HG03139 (cell line): ENCODE measurements around the gene MTM1.

Source experiments
- ATAC-seq: cut with Tn5 transposase; IDR thresholded peaks from one replicate; pipeline ENCODE4 v1.9.1; 2021; ENCODE audit not compliant: unreplicated experiment

The MTM1 gene

DNA sequence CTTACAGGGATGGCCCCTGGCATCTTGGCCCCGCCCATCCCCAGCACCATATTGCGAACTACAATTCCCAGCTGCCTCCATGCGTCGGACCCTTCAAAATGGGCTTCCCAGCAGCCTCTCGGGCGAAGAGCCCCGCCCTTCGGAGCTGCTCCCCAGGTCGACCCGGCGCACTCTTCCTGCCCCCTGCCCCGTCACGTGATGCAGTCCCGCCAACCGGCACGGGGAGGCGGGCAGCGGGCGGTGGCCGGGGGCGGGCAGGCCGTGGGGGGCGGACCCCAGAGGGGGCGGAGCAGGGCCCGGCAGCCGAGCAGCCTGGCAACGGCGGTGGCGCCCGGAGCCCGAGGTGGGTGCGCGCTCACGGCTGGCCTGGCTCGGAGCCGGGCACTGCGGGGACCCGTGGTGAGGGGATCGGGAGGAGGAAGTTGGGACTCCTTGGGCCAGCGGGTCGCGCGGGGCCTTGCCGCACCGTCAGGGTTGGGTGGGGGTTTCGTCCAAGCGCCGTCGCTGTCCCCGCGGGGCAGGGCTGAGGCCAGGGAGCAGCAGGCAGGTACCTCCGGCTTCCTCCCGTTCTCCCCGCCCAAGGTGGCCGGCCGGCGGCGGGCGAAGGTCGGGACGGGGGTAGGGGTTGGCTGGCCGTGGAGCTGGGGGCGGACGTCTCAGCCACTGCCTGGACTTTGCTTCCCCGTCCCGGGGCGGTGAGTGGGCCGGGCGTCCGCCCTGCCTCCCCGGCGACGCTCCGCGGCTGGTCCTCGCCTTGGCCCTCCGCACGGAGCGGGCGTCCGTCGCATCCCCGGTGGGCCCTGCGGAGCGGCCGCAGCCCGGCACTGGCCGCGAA lies at the start of gene MTM1:
TSS of gene MTM1 (plus strand) at position 302 of the 835 bp plus-strand sequence. CDS start 23,994 bp downstream, outside the sequence.
- ATAC-seq = peak; percentile 94

DNA sequence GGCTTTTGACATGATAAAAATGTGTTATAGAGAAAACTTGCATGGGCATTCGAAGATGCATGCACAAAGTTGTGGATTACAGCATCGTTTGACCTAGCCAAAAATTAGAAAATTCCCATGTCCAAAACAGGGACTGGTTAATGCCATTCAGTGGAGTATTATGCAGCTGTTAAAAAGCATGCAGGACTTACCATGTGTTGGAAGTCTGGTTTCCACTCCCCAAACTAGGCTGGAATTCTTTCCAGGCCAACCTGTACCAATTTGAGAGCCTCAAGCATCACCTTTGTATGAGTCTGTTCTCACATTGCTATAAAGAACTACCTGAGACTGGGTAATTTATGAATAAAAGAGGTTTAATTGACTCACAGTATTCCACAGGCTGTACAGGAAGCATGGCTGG lies 45.9 kb upstream of the MTM1 start:
- ATAC-seq = no peak

DNA sequence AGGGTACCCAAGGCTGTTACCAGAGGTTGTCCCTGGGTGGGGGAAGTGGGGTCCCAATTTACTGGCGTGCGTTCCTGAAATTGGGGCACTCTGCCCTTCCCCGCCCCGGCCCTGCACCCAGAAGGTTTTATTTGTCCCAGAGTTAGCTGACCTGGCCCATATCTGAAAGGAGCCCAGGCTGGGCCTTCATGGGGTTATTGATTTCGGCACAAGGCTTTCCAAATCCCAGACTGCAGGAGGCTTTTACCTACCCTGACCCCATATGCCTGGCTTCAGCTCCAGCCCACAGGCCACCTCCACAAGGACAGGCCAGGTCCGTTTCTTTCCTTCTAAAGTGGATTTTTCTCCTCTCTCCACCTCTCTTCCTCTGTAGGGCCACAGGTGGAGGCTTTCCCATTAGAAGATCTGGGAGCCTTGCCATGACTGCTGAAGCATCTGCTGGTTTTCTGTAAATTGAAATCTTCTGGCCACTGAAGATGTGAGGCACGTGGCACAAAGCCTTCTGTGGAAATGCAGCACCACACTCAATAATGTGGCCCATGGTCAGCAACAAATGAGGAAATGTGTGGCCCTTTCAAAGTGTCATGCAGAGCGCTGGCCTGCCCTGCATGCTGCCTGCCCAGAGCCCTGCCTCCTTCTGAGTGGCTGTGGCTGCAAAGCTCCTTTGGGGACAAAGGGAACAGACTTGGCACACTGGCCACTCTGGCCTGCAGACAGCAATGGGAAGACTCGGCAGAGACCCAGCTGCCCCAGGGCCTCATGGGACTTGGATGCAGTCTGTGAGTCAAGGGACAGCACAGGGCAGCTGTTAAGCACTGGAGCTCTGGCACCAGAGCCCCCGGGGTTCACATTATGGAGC lies 43.1 kb upstream of the MTM1 start:
- no peak for ATAC-seq

DNA sequence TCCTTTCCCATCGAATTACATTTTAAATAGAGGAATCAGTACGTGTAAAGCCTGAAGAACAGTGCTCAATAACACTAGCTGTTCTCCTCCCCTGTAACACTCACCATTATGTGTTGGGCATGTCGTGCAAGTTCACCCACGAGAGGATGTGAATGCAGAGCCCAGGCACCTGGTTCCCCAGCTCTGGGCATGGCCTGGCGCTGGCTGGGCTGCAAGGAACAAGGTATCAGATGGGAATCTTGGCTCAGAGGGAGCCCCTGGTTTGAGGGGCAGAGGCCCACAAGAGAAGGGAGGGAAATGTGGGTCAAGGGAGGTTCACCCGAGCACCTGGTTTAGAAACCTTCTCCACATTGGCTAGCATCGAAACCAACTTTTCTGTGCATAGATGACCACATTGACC lies 41.7 kb upstream of the MTM1 start:
- no peak for ATAC-seq

- ATAC-seq = no peak
Observed at GRCh38 chrX:150527108-150527507, 41.3 kb upstream of the MTM1 start.

GRCh38 chrX:150529587-150529986 lies 38.8 kb upstream of the MTM1 start:
- no peak for ATAC-seq

GRCh38 chrX:150530821-150531220 lies 37.6 kb upstream of the MTM1 start:
- no peak for ATAC-seq

DNA sequence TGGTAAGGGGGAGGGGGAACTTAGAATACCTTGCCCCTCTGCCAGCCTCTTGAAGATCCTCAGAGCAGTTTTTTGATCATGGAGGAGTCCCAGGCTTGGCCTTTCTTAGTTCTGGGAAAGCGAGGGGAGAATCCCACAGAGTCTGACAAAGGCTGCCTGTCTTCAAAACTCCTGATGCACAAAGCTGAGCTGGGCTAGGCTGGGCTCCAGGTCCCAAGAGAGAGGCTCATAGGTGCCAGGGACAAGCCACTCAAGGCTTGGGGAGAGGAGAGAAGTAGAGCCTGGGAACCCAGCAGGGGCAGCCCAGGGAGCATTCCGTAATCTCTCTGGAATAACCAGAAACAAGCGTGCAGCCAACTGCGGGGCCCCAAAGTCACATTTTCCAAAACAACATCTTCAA lies 37.0 kb upstream of the MTM1 start:
- no peak for ATAC-seq

DNA sequence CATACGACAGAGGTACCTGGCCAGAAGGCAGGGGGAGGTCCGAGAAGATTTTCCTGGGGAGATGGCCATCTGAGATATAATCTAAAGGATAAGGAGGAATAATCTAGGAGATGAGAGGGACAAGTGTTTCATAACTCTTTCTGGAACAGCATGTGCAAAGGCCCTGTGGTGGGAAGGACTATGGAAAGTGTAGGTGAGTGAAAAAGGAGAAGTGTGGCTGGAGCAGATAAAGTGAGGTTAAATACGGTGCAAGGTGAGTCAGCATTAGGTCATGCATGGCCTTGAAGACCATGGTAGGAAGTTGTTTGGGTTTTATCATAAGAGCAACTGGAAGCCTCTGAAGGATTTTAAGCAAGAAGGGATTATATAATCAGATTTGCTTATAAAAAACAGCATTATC lies 34.6 kb upstream of the MTM1 start:
- ATAC-seq = no peak

DNA sequence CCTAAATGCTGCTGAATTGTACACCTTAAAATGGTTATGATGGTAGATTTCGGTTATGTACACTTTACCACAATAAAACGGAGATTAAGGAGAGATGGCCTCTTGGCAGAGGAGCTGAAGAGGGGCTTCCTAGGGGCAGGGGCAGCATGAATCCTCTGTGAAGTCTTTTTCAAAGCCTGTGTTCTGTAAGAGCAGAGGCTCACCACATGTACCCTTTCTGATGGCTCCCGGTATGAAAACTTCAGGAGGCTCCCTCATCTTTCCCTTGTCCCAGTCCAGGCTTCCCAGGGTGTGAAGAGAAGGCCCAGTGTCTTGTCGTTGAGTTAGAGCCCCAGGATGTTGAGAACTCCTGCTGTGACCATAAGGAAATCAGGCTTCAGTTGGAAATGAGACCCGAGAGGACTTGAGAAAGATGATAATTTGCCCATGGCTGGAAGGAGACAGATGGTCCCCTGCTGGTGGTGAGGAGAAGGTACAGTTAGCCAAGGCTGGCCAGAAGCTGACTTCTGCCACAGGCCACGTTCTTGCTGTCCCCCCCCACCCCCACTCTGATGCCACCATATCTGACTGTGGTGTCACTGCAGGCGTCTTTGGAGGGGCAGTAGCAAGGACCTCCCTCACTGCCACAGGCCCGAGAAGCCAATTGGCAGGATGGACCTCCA lies 31.8 kb upstream of the MTM1 start:
- no peak for ATAC-seq

DNA sequence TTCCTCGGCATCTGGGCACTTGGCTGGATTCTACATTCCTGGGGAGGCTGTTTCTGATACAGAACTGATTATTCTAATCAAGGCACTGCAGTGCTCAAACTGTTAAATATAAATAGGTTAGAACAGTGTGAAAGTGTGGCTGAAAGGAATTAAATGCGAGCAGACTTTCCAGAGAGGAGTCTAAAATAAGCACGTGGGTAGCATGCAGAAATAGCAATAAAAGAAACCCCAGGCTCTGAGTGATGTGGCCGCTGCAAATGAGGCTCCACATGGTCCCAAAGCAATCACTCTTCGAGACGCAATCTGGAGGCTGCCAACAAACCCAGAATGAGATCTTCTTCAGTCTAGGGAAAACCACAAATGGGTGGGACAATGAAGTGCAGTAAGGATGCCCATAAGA lies 30.6 kb upstream of the MTM1 start:
- ATAC-seq = no peak

- no peak for ATAC-seq
Observed at GRCh38 chrX:150540965-150541364, 27.5 kb upstream of the MTM1 start.

DNA sequence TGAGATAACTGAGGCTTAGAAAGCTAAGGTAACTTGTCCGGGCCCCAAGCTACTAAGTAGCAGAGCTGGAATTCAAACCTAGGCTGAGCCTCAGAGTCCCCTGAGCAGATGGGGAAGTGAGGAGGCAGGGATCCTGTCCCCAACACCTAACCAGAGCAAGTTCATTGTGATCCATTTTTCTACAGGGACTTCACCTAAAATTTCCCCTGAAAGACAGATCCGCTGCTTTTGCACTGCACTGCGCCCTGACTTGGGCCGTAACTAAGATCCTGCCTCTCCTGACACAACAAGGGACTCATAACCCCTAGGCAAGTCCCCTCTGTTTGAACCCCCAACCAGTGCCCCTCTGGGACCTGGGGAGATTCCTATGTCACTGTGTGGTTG lies 25.6 kb upstream of the MTM1 start:
- peak; percentile 11 for ATAC-seq

DNA sequence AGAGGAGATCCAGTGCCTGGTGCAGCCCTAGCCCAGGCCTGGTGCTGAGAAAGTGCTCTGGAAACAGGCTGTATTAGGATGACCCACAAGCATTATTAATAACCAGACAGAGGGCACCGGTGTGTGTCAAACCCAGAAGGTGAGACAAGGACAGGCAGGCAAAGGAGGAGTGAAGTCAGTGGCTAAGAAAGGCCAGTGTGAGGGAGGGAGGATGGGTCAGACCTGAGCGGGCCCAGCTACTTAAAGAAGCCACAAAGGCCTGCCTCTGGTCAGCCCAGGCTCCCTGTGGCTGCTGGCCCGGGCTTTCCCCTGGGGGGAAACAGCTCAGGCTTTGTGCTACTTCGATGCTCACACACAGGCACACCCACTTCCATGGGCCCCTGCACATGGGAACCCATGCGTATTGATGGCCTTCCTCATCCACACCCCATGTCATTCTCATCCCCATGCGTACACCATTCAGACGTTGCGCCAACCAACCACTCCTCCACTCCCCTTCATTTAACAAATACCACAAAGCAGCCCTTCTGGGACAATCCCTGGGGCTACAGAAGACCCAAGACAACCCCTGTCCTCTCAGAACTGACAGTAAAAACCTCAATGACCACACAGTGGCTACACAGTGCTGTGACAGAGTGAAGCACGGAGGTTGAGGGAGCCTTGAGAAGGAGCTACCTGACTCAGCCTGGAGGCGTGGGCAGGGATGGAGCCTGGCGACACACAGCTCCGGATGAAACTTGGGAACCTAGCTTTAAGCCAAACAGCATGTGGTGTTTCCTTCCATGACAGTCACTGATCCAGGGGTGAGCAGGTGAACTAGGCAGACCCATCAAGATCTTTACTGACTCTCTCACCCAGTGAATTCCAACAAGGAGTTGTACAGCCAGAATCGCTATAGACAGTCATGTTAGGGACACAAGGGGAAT lies 24.9 kb upstream of the MTM1 start:
- ATAC-seq = peak; percentile 40

DNA sequence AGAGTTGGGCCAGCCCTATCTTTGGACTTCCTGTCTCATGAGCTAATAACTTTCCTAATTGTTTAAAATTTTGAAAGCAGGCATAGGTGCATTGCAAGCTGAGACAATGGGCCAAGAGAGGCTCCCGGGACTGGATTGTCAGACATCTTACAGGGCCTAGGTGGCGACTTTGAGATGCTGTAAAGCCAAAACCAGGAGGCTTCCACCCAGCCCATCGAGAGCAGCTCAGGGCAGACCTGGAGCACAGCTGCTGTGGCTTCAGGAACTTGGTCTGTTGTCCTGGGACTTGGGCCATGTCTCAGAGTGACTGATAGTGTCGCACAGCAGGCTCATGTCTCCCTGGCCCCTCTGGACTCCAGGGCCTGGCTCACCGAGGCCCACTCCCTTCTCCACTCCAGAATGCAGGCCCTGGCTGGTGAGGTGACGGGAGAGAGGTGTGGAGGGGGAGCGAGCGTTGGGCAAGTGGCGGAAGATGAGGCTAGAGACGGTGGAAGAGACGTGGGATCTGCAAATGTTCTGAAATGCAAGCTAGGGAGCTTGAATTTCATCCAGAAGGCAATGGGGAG lies 24.1 kb upstream of the MTM1 start:
- ATAC-seq = no peak

DNA sequence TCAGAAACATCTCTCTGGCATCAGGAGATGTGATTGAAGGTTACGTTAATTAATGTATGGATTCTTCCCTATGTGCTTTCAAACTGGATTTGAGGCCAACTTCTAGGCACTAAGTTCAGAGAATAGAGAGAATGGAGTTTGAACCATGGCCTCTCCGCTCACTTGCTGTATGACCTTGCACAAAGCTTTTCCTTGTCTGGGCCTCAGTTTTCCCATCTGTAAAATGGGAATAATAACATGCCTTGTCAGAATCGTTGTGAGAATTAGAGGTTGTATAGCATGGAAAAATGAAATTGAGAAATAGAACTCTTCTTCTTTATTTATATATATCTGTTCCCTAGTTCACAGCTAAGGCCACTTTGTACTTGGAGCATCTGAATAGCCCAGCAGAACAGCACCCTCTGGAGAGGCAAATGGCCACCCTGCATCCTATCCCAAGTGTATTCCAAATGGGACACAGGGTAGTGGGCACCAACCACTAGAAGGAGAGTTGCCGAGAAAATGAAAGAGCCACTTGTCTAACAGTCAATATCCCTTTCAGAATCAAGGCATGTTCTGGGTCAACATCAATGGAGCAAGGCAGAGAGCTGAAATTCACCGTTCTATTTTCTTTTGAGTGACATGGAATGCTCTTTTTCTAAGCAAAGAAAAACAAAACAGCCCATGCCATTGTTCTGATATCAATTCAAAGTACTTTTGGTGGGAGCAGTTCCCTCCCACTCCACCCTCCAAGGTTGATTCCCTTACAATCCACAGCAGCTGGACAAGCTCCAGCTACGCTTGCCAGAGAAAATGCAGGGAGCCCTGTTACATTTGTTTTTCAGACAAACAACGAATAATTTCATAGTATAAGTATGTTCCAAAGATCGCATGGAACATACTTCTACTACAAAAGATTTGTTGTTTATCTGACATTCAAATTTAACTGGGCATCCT lies 23.3 kb upstream of the MTM1 start:
- no peak for ATAC-seq

DNA sequence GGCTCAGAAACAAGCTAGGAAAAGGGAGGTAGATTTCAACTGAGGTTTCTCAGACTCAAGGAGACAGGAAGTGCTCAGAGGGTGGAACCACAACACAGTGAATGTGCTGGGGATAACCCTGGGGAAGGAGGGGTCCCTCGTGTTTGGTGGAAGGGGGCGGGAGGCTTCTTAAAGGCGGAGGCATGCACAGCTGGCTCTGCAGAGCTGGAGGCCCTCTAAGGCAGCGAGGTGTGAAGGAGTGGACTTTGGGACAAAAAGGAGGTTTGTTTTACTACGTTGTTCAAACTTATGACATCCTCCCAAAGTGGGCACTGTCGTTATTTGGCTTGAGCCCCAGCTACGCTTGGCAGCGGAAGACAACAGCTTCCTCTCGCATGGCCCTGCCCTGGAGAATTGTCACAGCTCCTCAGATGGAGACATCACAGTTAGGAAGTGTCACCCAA lies 21.7 kb upstream of the MTM1 start:
- no peak for ATAC-seq

DNA sequence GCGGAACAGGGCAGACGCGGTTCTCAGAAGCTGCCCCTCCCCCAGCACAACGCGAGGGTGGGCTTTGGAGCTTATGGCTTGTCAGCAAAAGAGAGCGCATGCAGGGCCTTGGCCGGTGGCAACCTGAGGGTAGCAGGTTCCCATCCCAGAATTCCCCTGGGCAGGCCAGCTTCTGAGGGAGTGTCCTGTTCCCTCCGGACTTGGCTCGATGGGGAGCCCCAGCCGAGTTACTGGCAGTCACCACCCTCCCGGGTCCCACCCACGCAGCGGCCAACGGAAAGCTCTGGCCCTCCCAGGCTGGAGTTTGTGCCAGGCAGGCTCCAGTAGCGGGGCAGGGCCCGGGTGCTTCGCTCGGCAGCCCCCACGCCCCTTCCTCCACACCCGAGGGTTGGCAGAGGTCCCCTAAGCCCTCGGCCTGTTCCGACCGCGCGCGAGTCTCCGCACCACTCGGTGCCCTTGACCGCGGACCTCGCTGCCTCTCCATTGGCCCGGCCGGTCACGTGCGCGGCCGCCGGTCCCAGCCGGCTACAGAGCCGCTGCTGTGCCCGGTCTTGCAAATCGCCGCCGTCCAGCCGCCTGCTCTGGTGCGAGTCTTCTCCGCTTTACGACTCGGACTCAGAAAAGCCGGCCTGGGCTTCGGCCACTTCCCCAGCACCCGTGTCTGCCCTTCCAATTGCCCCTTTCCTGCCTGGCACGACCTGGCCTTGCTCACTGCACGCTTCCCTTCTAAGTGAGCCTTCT lies 20.9 kb upstream of the MTM1 start:
- ATAC-seq = peak; percentile 54
